ENCODE measurements around the gene P4HA1. TPM values are rescaled to one million over a fixed set of nuclear protein-coding genes. Genes with fewer than 3 reads are reported as not detected.

P4HA1 gene
- total RNA-seq, 1 experiment from 2014 or later, result 34.4 TPM

GRCh38 chr10:73073627-73074026 lies 23.0 kb downstream of the P4HA1 start (continued):
- no peak for TF ChIP-seq FOXP4 (CRISPR knock-in tag; IDR thresholded peaks at IDR 0.05)
- TF ChIP-seq ZNF317 (CRISPR knock-in tag; IDR thresholded peaks at IDR 0.05; ENCODE audit: borderline replicate concordance, low read depth), result no peak
- TF ChIP-seq FOXK1 (CRISPR knock-in tag; IDR thresholded peaks at IDR 0.05), result no peak
- no peak for TF ChIP-seq SMAD3 (CRISPR knock-in tag; IDR thresholded peaks at IDR 0.05; ENCODE audit: borderline replicate concordance)
- no peak for TF ChIP-seq TEAD4 (CRISPR knock-in tag; IDR thresholded peaks at IDR 0.05)
- TF ChIP-seq ATF3 (CRISPR knock-in tag; conservative IDR thresholded peaks at IDR 0.05), result no peak

GRCh38 chr10:73065441-73065840 lies 31.2 kb downstream of the P4HA1 start:
- CTCF ChIA-PET, result interaction anchor here (0.5 kb wide), 1 partner anchor 16 kb away, joined by 4 read pairs; no protein-coding TSS in a partner anchor
- POLR2A ChIA-PET, result no interaction called here
- no peaks in the 10 kb centered on the region; the same call in 1 of the 2 replicates for H3K4me1 Mint-ChIP-seq

GRCh38 chr10:73061743-73062142 lies 34.9 kb downstream of the P4HA1 start:
- Mint-ChIP-seq H3K27me3 (ENCODE audit: low read depth) (no peaks in the 10 kb centered on the region), H3K36me3 (peaks cover 40% of the 10 kb centered on the region), H3K9me3 (no peaks in the 10 kb centered on the region), H3K4me1 (no peaks in the 10 kb centered on the region; the same call in 1 of the 2 replicates), H3K27ac (no peak overlapping the region), H3K4me3 (no peak overlapping the region)
- ChIA-PET POLR2A (no interaction called here), CTCF (interaction anchor here (0.6 to 2.3 kb wide), 31 partner anchors 8 to 699 kb away, joined by 3 to 10 read pairs (median 4); partner anchors contain the start of gene MCU)
- no peak for DNase-seq (ENCODE audit: low spot score)
- no peak for TF ChIP-seq ZNF512 (CRISPR knock-in tag; IDR thresholded peaks at IDR 0.05; ENCODE audit: borderline replicate concordance)
- TF ChIP-seq GABPB1 (CRISPR knock-in tag; IDR thresholded peaks at IDR 0.05), result no peak
- TF ChIP-seq NR1H2 (CRISPR knock-in tag; IDR thresholded peaks at IDR 0.05), result no peak
- TF ChIP-seq RELA (CRISPR knock-in tag; IDR thresholded peaks at IDR 0.05; ENCODE audit: borderline replicate concordance), result no peak
- no peak for TF ChIP-seq FOXP4 (CRISPR knock-in tag; IDR thresholded peaks at IDR 0.05)
- TF ChIP-seq NFATC4 (CRISPR knock-in tag; IDR thresholded peaks at IDR 0.05), result no peak
- no peak for TF ChIP-seq ZNF423 (CRISPR knock-in tag; IDR thresholded peaks at IDR 0.05)
- no peak for TF ChIP-seq ZNF281 (CRISPR knock-in tag; IDR thresholded peaks at IDR 0.05)
- no peak for TF ChIP-seq ESRRA (CRISPR knock-in tag; IDR thresholded peaks at IDR 0.05; ENCODE audit: borderline replicate concordance)
- TF ChIP-seq KAT7 (CRISPR knock-in tag; IDR thresholded peaks at IDR 0.05; ENCODE audit: borderline replicate concordance), result no peak
- TF ChIP-seq TEAD4 (CRISPR knock-in tag; IDR thresholded peaks at IDR 0.05), result no peak
- TF ChIP-seq SOX15 (CRISPR knock-in tag; IDR thresholded peaks at IDR 0.05), result no peak
- no peak for TF ChIP-seq PREB (CRISPR knock-in tag; IDR thresholded peaks at IDR 0.05; ENCODE audit: borderline replicate concordance)
- no peak for TF ChIP-seq TEAD1 (CRISPR knock-in tag; IDR thresholded peaks at IDR 0.05)
- no peak for TF ChIP-seq ZNF263 (CRISPR knock-in tag; IDR thresholded peaks at IDR 0.05; ENCODE audit: low read depth)
- ATAC-seq, result no peak

More at GRCh38 chr10:73065441-73065840, 31.2 kb downstream of the P4HA1 start:
- DNase-seq (ENCODE audit: low spot score) (no peak), ATAC-seq (no peak)
- no peaks in the 10 kb centered on the region; the same call in 1 of the 2 replicates for H3K27me3 Mint-ChIP-seq (ENCODE audit: low read depth)
- H3K9me3 Mint-ChIP-seq, result no peaks in the 10 kb centered on the region
- TF ChIP-seq EMX1 (CRISPR knock-in tag; IDR thresholded peaks at IDR 0.05) (no peak), HMGA2 (CRISPR knock-in tag; IDR thresholded peaks at IDR 0.05) (no peak)
- peaks cover 34% of the 10 kb centered on the region for H3K36me3 Mint-ChIP-seq
- no peak overlapping the region for H3K4me3 Mint-ChIP-seq
- H3K27ac Mint-ChIP-seq, result no peak overlapping the region

All from WTC11 (cell line).